Measurements from ENCODE around the gene MOGAT1. TPM values are rescaled to one million over a fixed set of nuclear protein-coding genes. Genes with fewer than 3 reads are reported as not detected.
"Not testable (repeated sequence)": the region's sequence is repeated elsewhere in the genome, so short reads cannot be mapped to it uniquely, and the experiment has no call there.

The MOGAT1 gene
- total RNA-seq, 2 experiments from 2014 or later = not detected

GRCh38 chr2:222713002-222713401 is 41.5 kb downstream of the MOGAT1 start:
- H3K27me3 Mint-ChIP-seq = peaks cover 26% of the 10 kb centered on the region
- peaks cover 12% of the 10 kb centered on the region for H3K4me1 Mint-ChIP-seq
- no peak for DNase-seq
- H3K36me3 Mint-ChIP-seq = no peaks in the 10 kb centered on the region
- H3K9me3 Mint-ChIP-seq = no peaks in the 10 kb centered on the region
- no peak overlapping the region for H3K4me3 Mint-ChIP-seq
- H3K27ac Mint-ChIP-seq = no peak overlapping the region

- peaks cover 14% of the 10 kb centered on the region for H3K27me3 Mint-ChIP-seq
- peaks cover 4% of the 10 kb centered on the region for H3K4me1 Mint-ChIP-seq
Observed at GRCh38 chr2:222714361-222715241, 43.1 kb downstream of the MOGAT1 start.

GRCh38 chr2:222715742-222716141 is 44.3 kb downstream of the MOGAT1 start:
- Mint-ChIP-seq H3K9me3 (no peaks in the 10 kb centered on the region), H3K4me1 (peaks cover 4% of the 10 kb centered on the region), H3K4me3 (no peak overlapping the region), H3K36me3 (no peaks in the 10 kb centered on the region), H3K27me3 (peaks cover 12% of the 10 kb centered on the region), H3K27ac (no peak overlapping the region)
- DNase-seq = no peak

More at GRCh38 chr2:222714361-222715241, 43.1 kb downstream of the MOGAT1 start:
- no peak overlapping the region for H3K27ac Mint-ChIP-seq
- H3K9me3 Mint-ChIP-seq = no peaks in the 10 kb centered on the region
- H3K36me3 Mint-ChIP-seq = no peaks in the 10 kb centered on the region
- H3K4me3 Mint-ChIP-seq = no peak overlapping the region
- no peak for DNase-seq

- not testable (repeated sequence) for DNase-seq, H3K27me3 Mint-ChIP-seq, H3K27ac Mint-ChIP-seq, H3K4me3 Mint-ChIP-seq, H3K36me3 Mint-ChIP-seq, H3K4me1 Mint-ChIP-seq, H3K9me3 Mint-ChIP-seq
Observed at GRCh38 chr2:222719787-222720186, 48.3 kb downstream of the MOGAT1 start.

GRCh38 chr2:222721597-222721996 is 50.1 kb downstream of the MOGAT1 start:
- H3K9me3 Mint-ChIP-seq, H3K27me3 Mint-ChIP-seq, H3K36me3 Mint-ChIP-seq, DNase-seq, H3K27ac Mint-ChIP-seq, H3K4me1 Mint-ChIP-seq, H3K4me3 Mint-ChIP-seq: not testable (repeated sequence)

- Mint-ChIP-seq H3K4me3 (no peak overlapping the region), H3K36me3 (no peaks in the 10 kb centered on the region), H3K9me3 (no peaks in the 10 kb centered on the region), H3K27ac (no peak overlapping the region), H3K4me1 (peaks cover 4% of the 10 kb centered on the region), H3K27me3 (no peaks in the 10 kb centered on the region)
- no peak for DNase-seq
Observed at GRCh38 chr2:222722327-222722946, 51.0 kb downstream of the MOGAT1 start.

GRCh38 chr2:222724208-222724607 is 52.8 kb downstream of the MOGAT1 start:
- Mint-ChIP-seq H3K36me3 (no peaks in the 10 kb centered on the region), H3K27ac (no peak overlapping the region), H3K9me3 (no peaks in the 10 kb centered on the region), H3K27me3 (no peaks in the 10 kb centered on the region), H3K4me3 (no peak overlapping the region), H3K4me1 (peaks cover 4% of the 10 kb centered on the region)
- no peak for DNase-seq

- Mint-ChIP-seq H3K27me3 (peaks cover 12% of the 10 kb centered on the region), H3K9me3 (no peaks in the 10 kb centered on the region), H3K36me3 (no peaks in the 10 kb centered on the region), H3K27ac (no peak overlapping the region), H3K4me1 (peaks cover 2% of the 10 kb centered on the region), H3K4me3 (no peak overlapping the region)
- DNase-seq = no peak
Observed at GRCh38 chr2:222728621-222729020, 57.2 kb downstream of the MOGAT1 start.

- H3K36me3 Mint-ChIP-seq = no peaks in the 10 kb centered on the region
- no peak overlapping the region for H3K4me3 Mint-ChIP-seq
- H3K9me3 Mint-ChIP-seq = no peaks in the 10 kb centered on the region
- H3K27ac Mint-ChIP-seq = no peak overlapping the region
- no peak for DNase-seq
- peaks cover 2% of the 10 kb centered on the region for H3K4me1 Mint-ChIP-seq
- H3K27me3 Mint-ChIP-seq = peaks cover 14% of the 10 kb centered on the region
Observed at GRCh38 chr2:222730366-222730999, 59.0 kb downstream of the MOGAT1 start.

- no peaks in the 10 kb centered on the region for H3K9me3 Mint-ChIP-seq
- no peak overlapping the region for H3K27ac Mint-ChIP-seq
- no peak for DNase-seq
- H3K4me3 Mint-ChIP-seq = no peak overlapping the region
- no peaks in the 10 kb centered on the region for H3K36me3 Mint-ChIP-seq
- H3K27me3 Mint-ChIP-seq = peaks cover 15% of the 10 kb centered on the region
- peaks cover 2% of the 10 kb centered on the region for H3K4me1 Mint-ChIP-seq
Observed at GRCh38 chr2:222731201-222731621, 59.8 kb downstream of the MOGAT1 start.

GRCh38 chr2:222732489-222733178 is 61.2 kb downstream of the MOGAT1 start:
- peaks cover 2% of the 10 kb centered on the region for H3K4me1 Mint-ChIP-seq
- no peak overlapping the region for H3K4me3 Mint-ChIP-seq
- H3K9me3 Mint-ChIP-seq = no peaks in the 10 kb centered on the region
- H3K27ac Mint-ChIP-seq = no peak overlapping the region
- DNase-seq = no peak
- no peaks in the 10 kb centered on the region for H3K36me3 Mint-ChIP-seq
- H3K27me3 Mint-ChIP-seq = peaks cover 24% of the 10 kb centered on the region

- Mint-ChIP-seq H3K4me3 (no peak overlapping the region), H3K27me3 (peaks cover 29% of the 10 kb centered on the region)
Observed at GRCh38 chr2:222733470-222733845, 62.0 kb downstream of the MOGAT1 start.

GRCh38 chr2:222733846-222734702 is 62.6 kb downstream of the MOGAT1 start:
- no peaks in the 10 kb centered on the region for H3K9me3 Mint-ChIP-seq
- peaks cover 34% of the 10 kb centered on the region for H3K27me3 Mint-ChIP-seq
- H3K4me1 Mint-ChIP-seq = peaks cover 2% of the 10 kb centered on the region
- no peak for DNase-seq
- no peak overlapping the region for H3K27ac Mint-ChIP-seq
- H3K36me3 Mint-ChIP-seq = no peaks in the 10 kb centered on the region
- H3K4me3 Mint-ChIP-seq = no peak overlapping the region

More at GRCh38 chr2:222733470-222733845, 62.0 kb downstream of the MOGAT1 start:
- H3K4me1 Mint-ChIP-seq = peaks cover 2% of the 10 kb centered on the region
- DNase-seq = no peak
- no peaks in the 10 kb centered on the region for H3K9me3 Mint-ChIP-seq
- no peaks in the 10 kb centered on the region for H3K36me3 Mint-ChIP-seq
- H3K27ac Mint-ChIP-seq = no peak overlapping the region

GRCh38 chr2:222734703-222735014 is 63.2 kb downstream of the MOGAT1 start:
- H3K36me3 Mint-ChIP-seq = no peaks in the 10 kb centered on the region
- H3K9me3 Mint-ChIP-seq = no peaks in the 10 kb centered on the region
- H3K27me3 Mint-ChIP-seq = peaks cover 34% of the 10 kb centered on the region
- no peak for DNase-seq
- H3K4me3 Mint-ChIP-seq = no peak overlapping the region
- H3K4me1 Mint-ChIP-seq = peaks cover 2% of the 10 kb centered on the region
- no peak overlapping the region for H3K27ac Mint-ChIP-seq
